IMR-90 (cell line): Measurements from ENCODE around the gene EHBP1. TPM values are rescaled to one million over a fixed set of nuclear protein-coding genes. Genes with fewer than 3 reads are reported as not detected.

Experiments
- ATAC-seq: fragments of 200-7000 bp; cut with Tn5 transposase; 2 replicates; pipeline ENCODE4 v1.9.1; 2020; ENCODE audit warnings: low read depth, mild to moderate bottlenecking, moderate library complexity
- BruUV-seq: library from RNA; stranded (reverse); fragments of 400-500 nt; replicated peaks from 2 replicates; lab custom pipeline; 2021; lab: Mats Ljungman, UMichigan
- CTCF ChIA-PET: fragments of 300-600 bp; formaldehyde crosslinking; extraction: SDS; loops from one replicate; lab custom pipeline; 2021; ENCODE audit warnings: antibody characterized with exemption; lab: Yijun Ruan, JAX
- POLR2A ChIA-PET: fragments of 300-600 bp; sonication (Branson Sonifier 250); formaldehyde crosslinking; loops from one replicate; lab custom pipeline; 2022; ENCODE audit warnings: antibody characterized with exemption; ENCODE audit not compliant: unreplicated experiment; lab: Charles Lee
- DNase-seq: peaks from one replicate; pipeline ENCODE4 v3.0.0; 2013
- H2AFZ ChIP-seq: replicated peaks from 2 replicates; pipeline ENCODE3; 2013; ENCODE audit warnings: low read length, mild to moderate bottlenecking; ENCODE audit not compliant: poor library complexity
- H2AK5ac ChIP-seq: 2 replicates; pipeline ENCODE4 v1.6.1; 2013; ENCODE audit warnings: low read depth, low read length, inconsistent platforms
- H2AK9ac ChIP-seq: replicated peaks from 2 replicates; pipeline ENCODE3; 2013; ENCODE audit warnings: mild to moderate bottlenecking, low read depth, low read length, moderate library complexity; ENCODE audit not compliant: poor library complexity
- H2BK120ac ChIP-seq: 2 replicates; pipeline ENCODE4 v1.6.1; 2013; ENCODE audit warnings: low read depth, low read length, inconsistent platforms
- H2BK15ac ChIP-seq: 3 replicates; pipeline ENCODE4 v1.6.1; 2013; ENCODE audit warnings: low read depth, low read length, inconsistent platforms
- H2BK20ac ChIP-seq: 2 replicates; pipeline ENCODE4 v1.6.1; 2013; ENCODE audit warnings: low read depth, mild to moderate bottlenecking, inconsistent platforms, low read length, moderate library complexity
- H2BK5ac ChIP-seq: 2 replicates; pipeline ENCODE4 v1.6.1; 2013; ENCODE audit warnings: mild to moderate bottlenecking, low read depth, low read length, inconsistent platforms; ENCODE audit not compliant: poor library complexity, severe bottlenecking
- H3K14ac ChIP-seq: replicated peaks from 2 replicates; pipeline ENCODE4 v1.6.1; 2013; ENCODE audit warnings: low read depth, low read length, inconsistent platforms
- H3K18ac ChIP-seq: 2 replicates; pipeline ENCODE4 v1.6.1; 2013; ENCODE audit warnings: low read depth, low read length, control low read depth
- H3K23ac ChIP-seq: 2 replicates; pipeline ENCODE4 v1.6.1; 2013; ENCODE audit warnings: low read depth, low read length, inconsistent platforms
- H3K27ac ChIP-seq: 2 replicates; pipeline ENCODE4 v1.5.1; 2013; ENCODE audit warnings: mild to moderate bottlenecking, control low read depth, low read length; ENCODE audit not compliant: insufficient read depth
- H3K27me3 ChIP-seq: 2 replicates; pipeline ENCODE4 v1.6.1; 2013; ENCODE audit warnings: low read length; ENCODE audit not compliant: control insufficient read depth, insufficient read depth
- H3K36me3 ChIP-seq: 2 replicates; pipeline ENCODE4 v1.6.1; 2013; ENCODE audit warnings: low read length, mixed read lengths; ENCODE audit not compliant: control insufficient read depth, insufficient read depth
- H3K4ac ChIP-seq: 2 replicates; pipeline ENCODE4 v1.6.1; 2013; ENCODE audit warnings: low read depth, low read length, inconsistent platforms
- H3K4me1 ChIP-seq: 2 replicates; pipeline ENCODE4 v1.6.1; 2013; ENCODE audit warnings: low read length, mixed read lengths; ENCODE audit not compliant: control insufficient read depth, insufficient read depth
- H3K4me2 ChIP-seq: 2 replicates; pipeline ENCODE4 v1.6.1; 2013; ENCODE audit warnings: low read depth, mild to moderate bottlenecking, control low read depth, low read length, moderate library complexity
- H3K4me3 ChIP-seq: 2 replicates; pipeline ENCODE4 v1.5.1; 2013; ENCODE audit warnings: low read depth, mild to moderate bottlenecking, control low read depth, low read length, moderate library complexity; ENCODE audit not compliant: insufficient read depth
- H3K56ac ChIP-seq: 2 replicates; pipeline ENCODE4 v1.6.1; 2013; ENCODE audit warnings: low read length, inconsistent platforms; ENCODE audit not compliant: insufficient read depth; ENCODE audit errors: extremely low read depth
- H3K79me1 ChIP-seq, 2 experiments: 2 replicates each; pipeline ENCODE4 v1.6.1; 2013; ENCODE audit warnings: low read length in 2 of 2, inconsistent platforms in 1 of 2, low read depth in 1 of 2
- H3K9ac ChIP-seq: 2 replicates; pipeline ENCODE4 v1.6.1; 2013; ENCODE audit warnings: low read depth, low read length, control low read depth
- H3K9me1 ChIP-seq: 2 replicates; pipeline ENCODE4 v1.6.1; 2013; ENCODE audit warnings: low read length, inconsistent platforms; ENCODE audit not compliant: insufficient read depth
- H3K9me3 ChIP-seq: 2 replicates; pipeline ENCODE4 v1.6.1; 2013; ENCODE audit warnings: low read length; ENCODE audit not compliant: control insufficient read depth, insufficient read depth
- H4K20me1 ChIP-seq: 2 replicates; pipeline ENCODE4 v1.6.1; 2013; ENCODE audit warnings: low read length, inconsistent platforms; ENCODE audit not compliant: insufficient read depth
- H4K5ac ChIP-seq: 2 replicates; pipeline ENCODE4 v1.6.1; 2013; ENCODE audit warnings: mild to moderate bottlenecking, low read depth, low read length, control low read depth
- H4K8ac ChIP-seq, 2 experiments: 2 replicates each; pipeline ENCODE4 v1.6.1; 2013; ENCODE audit warnings: low read depth in 2 of 2, low read length in 2 of 2, control low read depth in 1 of 2, inconsistent platforms in 1 of 2
- H4K91ac ChIP-seq: 2 replicates; pipeline ENCODE4 v1.6.1; 2013; ENCODE audit warnings: low read depth, low read length, inconsistent platforms; ENCODE audit not compliant: insufficient read depth
- BHLHE40 ChIP-seq: fragments of 150-350 bp; IDR thresholded peaks from 2 replicates; pipeline ENCODE4 v1.6.1; 2016; ENCODE audit warnings: mild to moderate bottlenecking, low read depth, low read length
- WGBS, 2 experiments: methylation state at CpG; one replicate each; pipeline versions ENCODE4 v1.1.5 to v1.1.7; 2013; ENCODE audit warnings: missing lambda C conversion rate in 2 of 2; ENCODE audit not compliant: insufficient read length in 1 of 2; ENCODE audit errors: extremely low coverage in 2 of 2; 5-methylcytosine and 5-hydroxymethylcytosine counted together
- dilution Hi-C: fragments of 300-500 bp; cut with HindIII; formaldehyde crosslinking; loops from one replicate; pipeline ENCODE4 v1.14.3; 2018; ENCODE audit warnings: low sequenced_read_pairs; ENCODE audit not compliant: unreplicated experiment
- in situ Hi-C: fragments of 300-500 bp; cut with MboI; formaldehyde crosslinking; loops from 3 replicates; pipeline ENCODE4 v1.14.3; 2019; ENCODE audit warnings: low sequenced_read_pairs, inconsistent platforms, mixed read lengths
- intact Hi-C: fragments of 100-400 bp; cut with micrococcal nuclease; formaldehyde crosslinking; loops from 2 replicates; pipeline ENCODE4 v1.10.0; 2022
- polyA plus RNA-seq, 3 experiments: library from polyadenylated mRNA; depleted of rRNA; stranded (reverse); fragments of >200 nt; gene quantifications; 2 replicates each; pipeline ENCODE4 v1.2.3, GENCODE V29; 2012; ENCODE audit warnings: low replicate concordance in 1 of 3
- total RNA-seq: library from RNA; depleted of rRNA; stranded (reverse); fragments of >200 nt; gene quantifications from 2 replicates; pipeline ENCODE4 v1.2.3, GENCODE V29; 2012

The EHBP1 gene
- total and polyA plus RNA-seq, 2 of the 4 experiments (the other 2 are of a cell fraction) = 28.3 to 44.4 TPM

GRCh38 chr2:62727259-62727867 is 21.9 kb downstream of the EHBP1 start:
- Histone ChIP-seq H3K9ac (no peak overlapping the region), H4K91ac (no peak overlapping the region), H3K14ac (no peak overlapping the region), H4K8ac (no peak overlapping the region), H3K18ac (no peak overlapping the region), H4K5ac (no peak overlapping the region), H2BK15ac (no peak overlapping the region), H3K27me3 (no peaks in the 10 kb centered on the region), H3K79me1 (peaks cover 27 to 55% of the 10 kb centered on the region in 2 experiments), H3K9me3 (peaks cover 2% of the 10 kb centered on the region; the same call in 1 of the 2 replicates), H3K9me1 (peaks cover 12% of the 10 kb centered on the region; the same call in 1 of the 2 replicates), H2AFZ (no peak overlapping the region), H3K4ac (no peak overlapping the region), H3K4me1 (peaks cover 2% of the 10 kb centered on the region), H3K36me3 (no peaks in the 10 kb centered on the region), H3K4me3 (no peak overlapping the region), H3K27ac (no peak overlapping the region), H2AK5ac (no peak overlapping the region), H3K4me2 (no peak overlapping the region), H2BK20ac (no peak overlapping the region), H2AK9ac (no peak overlapping the region), H2BK120ac (no peak overlapping the region), H3K56ac (no peak overlapping the region), H2BK5ac (no peak overlapping the region), H4K20me1 (peaks cover 23% of the 10 kb centered on the region), H3K23ac (no peak overlapping the region)
- dilution Hi-C loops = no loop called here
- intact Hi-C loops = no loop called here
- BruUV-seq = no TSS peak
- POLR2A ChIA-PET = no interaction called here
- CTCF ChIA-PET = no interaction called here
- no peak for TF ChIP-seq BHLHE40
- no peak for ATAC-seq
- DNase-seq = no peak
- no CpG with 5 or more reads among the region's 2 CpGs for WGBS, 2 experiments
- in situ Hi-C loops = no loop called here
